Keratinocyte (primary cell): ENCODE results near the gene PLEKHJ1. TPM values are rescaled to one million over a fixed set of nuclear protein-coding genes. Genes with fewer than 3 reads are reported as not detected.

ENCODE experiments used
- DNase-seq: peaks from one replicate; pipeline ENCODE4 v3.0.0-alpha.2; 2011; ENCODE audit warnings: low read depth, missing footprints, low spot score
- FAIRE-seq: peaks from 2 replicates; lab custom pipeline; 2011; peaks lifted over from hg19 to GRCh38; lab: Jason Lieb, UNC
- H2AFZ ChIP-seq: 2 replicates; pipeline ENCODE4 v1.6.0; 2012; ENCODE audit warnings: low read length, control low read depth, inconsistent platforms; ENCODE audit not compliant: control insufficient read depth
- H3K27ac ChIP-seq: 2 replicates; pipeline ENCODE4 v1.5.1; 2011; ENCODE audit warnings: low read length; ENCODE audit not compliant: control insufficient read depth, insufficient read depth
- H3K27me3 ChIP-seq: 3 replicates; pipeline ENCODE4 v1.6.0; 2011; ENCODE audit warnings: low read length; ENCODE audit not compliant: control insufficient read depth, insufficient read depth; ENCODE audit errors: extremely low read depth
- H3K36me3 ChIP-seq, 2 experiments: 2 replicates in 1 of 2; 3 replicates in 1 of 2; pipeline ENCODE4 v1.5.1; 2011; ENCODE audit warnings: low read length in 2 of 2, mild to moderate bottlenecking in 1 of 2; ENCODE audit not compliant: control insufficient read depth in 2 of 2, insufficient read depth in 2 of 2; ENCODE audit errors: extremely low read depth in 1 of 2
- H3K4me1 ChIP-seq: 3 replicates; pipeline ENCODE4 v1.5.1; 2011; ENCODE audit warnings: low read length; ENCODE audit not compliant: control insufficient read depth, insufficient read depth; ENCODE audit errors: extremely low read depth
- H3K4me2 ChIP-seq: 3 replicates; pipeline ENCODE4 v1.6.0; 2011; ENCODE audit warnings: low read depth, low read length; ENCODE audit not compliant: control insufficient read depth, insufficient read depth; ENCODE audit errors: extremely low read depth
- H3K4me3 ChIP-seq, 3 experiments: fragments of 200-600 bp in 1 of 3; sonication (generic) in 1 of 3; 2 replicates in 2 of 3; 3 replicates in 1 of 3; pipeline ENCODE4 v1.5.1; 2011 to 2016; ENCODE audit warnings: low read length in 3 of 3, mild to moderate bottlenecking in 3 of 3, control low read depth in 2 of 3, inconsistent platforms in 1 of 3, low read depth in 1 of 3, mixed read lengths in 1 of 3, mixed run types in 1 of 3, moderate library complexity in 1 of 3; ENCODE audit not compliant: control insufficient read depth in 2 of 3, insufficient read depth in 2 of 3; ENCODE audit errors: extremely low read depth in 1 of 3
- H3K79me2 ChIP-seq: 2 replicates; pipeline ENCODE4 v1.6.0; 2012; ENCODE audit warnings: low read length; ENCODE audit not compliant: control insufficient read depth, insufficient read depth
- H3K9ac ChIP-seq: 3 replicates; pipeline ENCODE4 v1.6.0; 2011; ENCODE audit warnings: low read length; ENCODE audit not compliant: control insufficient read depth, insufficient read depth; ENCODE audit errors: extremely low read depth
- H3K9me1 ChIP-seq: 3 replicates; pipeline ENCODE4 v1.6.0; 2011; ENCODE audit warnings: low read length; ENCODE audit not compliant: control insufficient read depth, insufficient read depth; ENCODE audit errors: extremely low read depth
- H3K9me3 ChIP-seq: 2 replicates; pipeline ENCODE4 v1.5.1; 2012; ENCODE audit warnings: low read depth, low read length; ENCODE audit not compliant: control insufficient read depth
- H4K20me1 ChIP-seq: 3 replicates; pipeline ENCODE4 v1.6.0; 2011; ENCODE audit warnings: low read length; ENCODE audit not compliant: control insufficient read depth, insufficient read depth; ENCODE audit errors: extremely low read depth
- EZH2 ChIP-seq: IDR thresholded peaks from one replicate; pipeline ENCODE4 v1.6.1; 2012; ENCODE audit warnings: inconsistent platforms, mild to moderate bottlenecking, low read length, moderate library complexity
- dilution Hi-C: fragments of 300-500 bp; cut with MboI; formaldehyde crosslinking; loops from one replicate; pipeline ENCODE4 v1.7.0; 2020; ENCODE audit warnings: low sequenced_read_pairs; ENCODE audit not compliant: extremely low pct_ligation_motif_present
- polyA plus RNA-seq, 5 experiments: library from polyadenylated mRNA; depleted of rRNA in 3 of 5; stranded (reverse) in 3 of 5; stranded (forward) in 1 of 5; unstranded in 1 of 5; fragments of >200 nt; gene quantifications; 1 replicate in 1 of 5; 2 replicates in 3 of 5; 3 replicates in 1 of 5; pipeline versions ENCODE4 v1.2.1 to v1.2.3, GENCODE V29; 2011 to 2012; ENCODE audit warnings: missing spikeins in 2 of 5, low read depth in 1 of 5, low replicate concordance in 1 of 5
- TF ChIP-seq, protein P1 (sequence below), 3 experiments: IDR thresholded peaks in 1 of 3; conservative IDR thresholded peaks in 1 of 3; optimal IDR thresholded peaks in 1 of 3; 2 replicates in 2 of 3; 3 replicates in 1 of 3; pipeline versions ENCODE3 to v1.5.1; 2011; ENCODE audit warnings: low read length in 3 of 3, mild to moderate bottlenecking in 3 of 3, moderate library complexity in 2 of 3, control low read depth in 1 of 3, inconsistent platforms in 1 of 3; ENCODE audit not compliant: insufficient read depth in 2 of 3; ENCODE audit errors: extremely low read depth in 1 of 3

Gene PLEKHJ1
- polyA plus RNA-seq, 1 donor (not counting 4 experiments of a cell fraction or from before 2014, with no cell fraction given), result 36.8 TPM

DNA sequence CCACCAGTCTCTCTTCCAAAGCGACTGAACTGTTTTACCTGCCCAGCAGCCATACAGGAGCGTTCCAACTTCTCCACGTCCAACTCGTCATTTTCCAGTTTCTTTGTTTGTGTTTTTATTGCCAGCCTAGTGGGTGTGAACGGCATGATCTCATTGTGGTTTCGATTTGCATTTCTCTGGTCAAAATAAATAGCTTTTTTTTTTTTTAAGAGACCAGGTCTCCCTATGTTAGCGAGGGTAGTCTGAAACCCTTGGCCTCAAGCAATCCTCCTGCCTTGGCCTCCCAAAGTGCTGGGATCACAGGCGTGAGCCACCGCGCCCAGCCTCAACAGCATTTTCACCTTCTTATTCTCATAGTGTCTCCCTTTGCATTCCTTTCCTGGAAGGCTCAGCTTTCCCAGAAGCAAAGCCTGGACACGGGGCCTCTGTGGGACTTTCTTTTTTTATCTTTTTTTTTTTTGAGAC, 24.2 kb upstream of the PLEKHJ1 start:
- no peak overlapping the region for H3K27ac ChIP-seq
- H3K4me3 ChIP-seq, result peak overlapping the region in 1 of 3 experiments; percentile 13
- no peaks in the 10 kb centered on the region for H3K9me3 ChIP-seq
- dilution Hi-C loops, result no loop called here
- H3K27me3 ChIP-seq, result no peaks in the 10 kb centered on the region
- peak overlapping the region; percentile 58 for H3K4me2 ChIP-seq
- no peak overlapping the region for H3K9ac ChIP-seq
- H3K79me2 ChIP-seq, result no peaks in the 10 kb centered on the region
- H3K36me3 ChIP-seq, result no peaks in the 10 kb centered on the region
- no peaks in the 10 kb centered on the region for H4K20me1 ChIP-seq
- FAIRE-seq (no peak), DNase-seq (no peak)
- H3K4me1 ChIP-seq, result no peaks in the 10 kb centered on the region
- no peak overlapping the region for H2AFZ ChIP-seq
- no peaks in the 10 kb centered on the region for H3K9me1 ChIP-seq
- TF ChIP-seq, protein P1, sequence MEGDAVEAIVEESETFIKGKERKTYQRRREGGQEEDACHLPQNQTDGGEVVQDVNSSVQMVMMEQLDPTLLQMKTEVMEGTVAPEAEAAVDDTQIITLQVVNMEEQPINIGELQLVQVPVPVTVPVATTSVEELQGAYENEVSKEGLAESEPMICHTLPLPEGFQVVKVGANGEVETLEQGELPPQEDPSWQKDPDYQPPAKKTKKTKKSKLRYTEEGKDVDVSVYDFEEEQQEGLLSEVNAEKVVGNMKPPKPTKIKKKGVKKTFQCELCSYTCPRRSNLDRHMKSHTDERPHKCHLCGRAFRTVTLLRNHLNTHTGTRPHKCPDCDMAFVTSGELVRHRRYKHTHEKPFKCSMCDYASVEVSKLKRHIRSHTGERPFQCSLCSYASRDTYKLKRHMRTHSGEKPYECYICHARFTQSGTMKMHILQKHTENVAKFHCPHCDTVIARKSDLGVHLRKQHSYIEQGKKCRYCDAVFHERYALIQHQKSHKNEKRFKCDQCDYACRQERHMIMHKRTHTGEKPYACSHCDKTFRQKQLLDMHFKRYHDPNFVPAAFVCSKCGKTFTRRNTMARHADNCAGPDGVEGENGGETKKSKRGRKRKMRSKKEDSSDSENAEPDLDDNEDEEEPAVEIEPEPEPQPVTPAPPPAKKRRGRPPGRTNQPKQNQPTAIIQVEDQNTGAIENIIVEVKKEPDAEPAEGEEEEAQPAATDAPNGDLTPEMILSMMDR (optimal IDR thresholded peaks at IDR 0.05 in 1 of 3, IDR thresholded peaks at IDR 0.05 in 1 of 3, conservative IDR thresholded peaks at IDR 0.05 in 1 of 3; ENCODE audit: extremely low read depth in 1 of 3, insufficient read depth in 2 of 3, low read length in 3 of 3), result no peak
- TF ChIP-seq EZH2, result no peak

DNA sequence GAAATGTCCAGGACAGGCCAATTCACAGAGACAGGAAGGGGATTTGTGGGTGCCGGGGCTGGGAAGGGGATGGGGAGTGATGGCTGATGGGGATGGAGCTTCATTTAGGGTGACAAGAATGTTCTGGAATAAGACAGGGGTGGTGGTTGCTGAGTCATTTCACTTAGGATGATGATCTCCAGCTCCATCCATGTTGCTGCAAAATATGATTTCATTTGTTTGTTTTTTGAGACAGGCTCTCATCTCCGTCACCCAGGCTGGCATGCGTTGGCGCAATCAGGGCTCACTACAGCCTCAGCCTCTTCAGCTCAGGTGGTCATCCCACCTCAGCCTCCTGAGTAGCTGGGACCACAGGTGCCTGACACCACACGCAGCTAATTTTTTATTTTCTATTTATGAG, 23.2 kb upstream of the PLEKHJ1 start:
- DNase-seq, result no peak
- Histone ChIP-seq H3K4me2 (no peak overlapping the region), H2AFZ (no peak overlapping the region), H3K27me3 (peaks cover 1% of the 10 kb centered on the region), H3K4me1 (no peaks in the 10 kb centered on the region), H3K4me3 (no peak overlapping the region), H3K36me3 (no peaks in the 10 kb centered on the region), H4K20me1 (no peaks in the 10 kb centered on the region), H3K79me2 (no peaks in the 10 kb centered on the region), H3K9ac (no peak overlapping the region), H3K9me1 (no peaks in the 10 kb centered on the region), H3K9me3 (no peaks in the 10 kb centered on the region), H3K27ac (no peak overlapping the region)
- FAIRE-seq, result no peak
- no peak for TF ChIP-seq EZH2
- TF ChIP-seq, protein P1 (optimal IDR thresholded peaks at IDR 0.05 in 1 of 3, IDR thresholded peaks at IDR 0.05 in 1 of 3, conservative IDR thresholded peaks at IDR 0.05 in 1 of 3; ENCODE audit: extremely low read depth in 1 of 3, insufficient read depth in 2 of 3, low read length in 3 of 3), result no peak
- dilution Hi-C loops, result no loop called here
